MM.1S (cell line): ENCODE results near the gene ICA1L.

Experiments
- EZH2 ChIP-seq: fragments of 300-600 bp; sonication (generic); optimal IDR thresholded peaks from 2 replicates; pipeline ENCODE3; 2017; ENCODE audit warnings: low read depth, mild to moderate bottlenecking, antibody characterized with exemption, low read length, mixed read lengths
- EZH2phosphoT487 ChIP-seq: fragments of 300-600 bp; sonication (generic); IDR thresholded peaks from 2 replicates; pipeline ENCODE4 v1.6.1; 2018; ENCODE audit warnings: antibody characterized with exemption, low read length
- TF ChIP-seq, protein P1 (sequence below): fragments of 300-600 bp; sonication (generic); IDR thresholded peaks from 2 replicates; pipeline ENCODE4 v1.5.1; 2016; ENCODE audit warnings: antibody characterized with exemption, low read length, mixed read lengths

DNA sequence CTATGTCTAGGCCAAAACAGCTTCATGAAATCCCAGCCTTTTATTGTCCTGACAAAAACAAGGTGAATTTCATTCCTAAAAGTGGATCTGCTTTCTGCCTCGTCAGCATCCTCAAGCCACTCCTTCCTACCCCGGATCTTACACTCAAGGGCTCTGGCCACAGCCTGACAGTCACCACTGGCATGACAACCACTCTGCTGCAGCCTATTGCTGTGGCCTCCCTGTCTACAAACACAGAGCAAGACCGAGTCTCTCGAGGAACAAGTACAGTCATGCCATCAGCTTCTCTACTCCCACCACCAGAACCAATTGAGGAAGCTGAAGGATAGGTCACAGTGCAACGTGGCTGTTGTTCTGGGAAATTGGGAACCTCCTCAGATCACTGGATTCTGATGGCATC, 106.1 kb downstream of the ICA1L start:
- TF ChIP-seq, protein P1, sequence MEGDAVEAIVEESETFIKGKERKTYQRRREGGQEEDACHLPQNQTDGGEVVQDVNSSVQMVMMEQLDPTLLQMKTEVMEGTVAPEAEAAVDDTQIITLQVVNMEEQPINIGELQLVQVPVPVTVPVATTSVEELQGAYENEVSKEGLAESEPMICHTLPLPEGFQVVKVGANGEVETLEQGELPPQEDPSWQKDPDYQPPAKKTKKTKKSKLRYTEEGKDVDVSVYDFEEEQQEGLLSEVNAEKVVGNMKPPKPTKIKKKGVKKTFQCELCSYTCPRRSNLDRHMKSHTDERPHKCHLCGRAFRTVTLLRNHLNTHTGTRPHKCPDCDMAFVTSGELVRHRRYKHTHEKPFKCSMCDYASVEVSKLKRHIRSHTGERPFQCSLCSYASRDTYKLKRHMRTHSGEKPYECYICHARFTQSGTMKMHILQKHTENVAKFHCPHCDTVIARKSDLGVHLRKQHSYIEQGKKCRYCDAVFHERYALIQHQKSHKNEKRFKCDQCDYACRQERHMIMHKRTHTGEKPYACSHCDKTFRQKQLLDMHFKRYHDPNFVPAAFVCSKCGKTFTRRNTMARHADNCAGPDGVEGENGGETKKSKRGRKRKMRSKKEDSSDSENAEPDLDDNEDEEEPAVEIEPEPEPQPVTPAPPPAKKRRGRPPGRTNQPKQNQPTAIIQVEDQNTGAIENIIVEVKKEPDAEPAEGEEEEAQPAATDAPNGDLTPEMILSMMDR, result no peak
- TF ChIP-seq EZH2phosphoT487 (no peak), EZH2 (no peak)
